GM23338 (cell line): Measurements from ENCODE around the gene NHLH1. TPM values are rescaled to one million over a fixed set of nuclear protein-coding genes. Genes with fewer than 3 reads are reported as not detected.
A peak's percentile ranks its signal among the peaks of the same experiment; 100 is the strongest.

Experiments
- ATAC-seq: fragments of 200-7000 bp; cut with Tn5 transposase; 3 replicates; pipeline ENCODE4 v1.9.1; 2020
- DNase-seq: peaks from one replicate; pipeline ENCODE4 v3.0.0-alpha.2; 2015; ENCODE audit warnings: low spot score
- H2AFZ ChIP-seq: fragments of 200-600 bp; sonication (generic); 2 replicates; pipeline ENCODE4 v1.8.0; 2016; ENCODE audit warnings: antibody characterized with exemption, mild to moderate bottlenecking, moderate library complexity
- H3F3A ChIP-seq: fragments of 200-600 bp; sonication (generic); replicated peaks from 2 replicates; pipeline ENCODE4 v1.8.0; 2017; ENCODE audit warnings: antibody characterized with exemption, mixed run types, low read depth
- H3K27ac ChIP-seq: fragments of 200-600 bp; sonication (generic); 2 replicates; pipeline ENCODE4 v1.6.1; 2016; ENCODE audit warnings: low read depth
- H3K27me3 ChIP-seq: fragments of 200-600 bp; sonication (generic); 2 replicates; pipeline ENCODE4 v1.8.0; 2016; ENCODE audit warnings: mild to moderate bottlenecking, mixed run types, moderate library complexity; ENCODE audit not compliant: insufficient read depth
- H3K36me3 ChIP-seq: fragments of 200-600 bp; sonication (generic); 2 replicates; pipeline ENCODE4 v1.8.0; 2016; ENCODE audit warnings: mild to moderate bottlenecking; ENCODE audit not compliant: insufficient read depth
- H3K4me1 ChIP-seq: fragments of 200-600 bp; sonication (generic); 2 replicates; pipeline ENCODE4 v1.8.0; 2016; ENCODE audit warnings: mild to moderate bottlenecking, moderate library complexity; ENCODE audit not compliant: insufficient read depth
- H3K4me2 ChIP-seq: fragments of 200-600 bp; sonication (generic); 2 replicates; pipeline ENCODE4 v1.7.1; 2017; ENCODE audit warnings: mixed run types
- H3K4me3 ChIP-seq: fragments of 200-600 bp; sonication (generic); 2 replicates; pipeline ENCODE4 v1.6.1; 2016; ENCODE audit warnings: mixed run types
- H3K79me2 ChIP-seq: fragments of 200-600 bp; sonication (generic); replicated peaks from 2 replicates; pipeline ENCODE4 v1.8.0; 2017; ENCODE audit warnings: mild to moderate bottlenecking; ENCODE audit not compliant: insufficient read depth
- H3K9me2 ChIP-seq: fragments of 200-600 bp; sonication (generic); 2 replicates; pipeline ENCODE4 v1.8.0; 2017; ENCODE audit not compliant: insufficient read depth
- H4K20me1 ChIP-seq: fragments of 200-600 bp; sonication (generic); replicated peaks from 2 replicates; pipeline ENCODE4 v1.8.0; 2017; ENCODE audit warnings: mild to moderate bottlenecking; ENCODE audit not compliant: insufficient read depth
- H3K27ac Mint-ChIP-seq: 2 replicates; pipeline ENCODE4 v1.8.0; 2020; ENCODE audit warnings: inconsistent platforms, mild to moderate bottlenecking, moderate library complexity, mixed read lengths
- H3K27me3 Mint-ChIP-seq: 3 replicates; pipeline ENCODE4 v1.8.0; 2022; ENCODE audit warnings: low read depth, mild to moderate bottlenecking, moderate library complexity, mixed read lengths, inconsistent platforms; ENCODE audit not compliant: insufficient read depth, poor library complexity
- H3K36me3 Mint-ChIP-seq: 3 replicates; pipeline ENCODE4 v1.8.0; 2021; ENCODE audit warnings: low read depth, mild to moderate bottlenecking, inconsistent platforms, moderate library complexity, mixed read lengths
- H3K4me1 Mint-ChIP-seq: 3 replicates; pipeline ENCODE4 v1.8.0; 2020; ENCODE audit warnings: mild to moderate bottlenecking, inconsistent platforms, mixed read lengths
- H3K4me3 Mint-ChIP-seq: 3 replicates; pipeline ENCODE4 v1.8.0; 2021; ENCODE audit warnings: moderate library complexity, mild to moderate bottlenecking, inconsistent platforms, mixed read lengths
- H3K9me3 Mint-ChIP-seq: 3 replicates; pipeline ENCODE4 v1.8.0; 2020; ENCODE audit warnings: moderate library complexity, mild to moderate bottlenecking, inconsistent platforms, mixed read lengths
- CREB1 ChIP-seq: fragments of 250-450 bp; sonication (Bioruptor Pico); IDR thresholded peaks from 2 replicates; pipeline ENCODE4 v1.5.0; 2020; ENCODE audit warnings: low read depth, mild to moderate bottlenecking, moderate library complexity
- CTCF ChIP-seq, 2 experiments: fragments of 200-600 bp in 1 of 2; sonication (generic) in 1 of 2; conservative IDR thresholded peaks; 2 replicates each; pipeline versions ENCODE4 v1.5.1 to v1.6.1; 2016 to 2017; ENCODE audit warnings: antibody characterized with exemption in 2 of 2, low read depth in 2 of 2, mild to moderate bottlenecking in 2 of 2, moderate library complexity in 1 of 2
- ETS1 ChIP-seq: IDR thresholded peaks from 2 replicates; pipeline ENCODE4 v1.6.1; 2016; ENCODE audit warnings: antibody characterized with exemption
- EZH2 ChIP-seq: fragments of 200-600 bp; sonication (generic); IDR thresholded peaks from one replicate; pipeline ENCODE4 v1.8.0; 2017; ENCODE audit warnings: antibody characterized with exemption, mild to moderate bottlenecking, low read depth; ENCODE audit not compliant: unreplicated experiment
- EZH2phosphoT487 ChIP-seq: fragments of 200-600 bp; sonication (generic); IDR thresholded peaks from one replicate; pipeline ENCODE4 v1.8.1; 2018; ENCODE audit warnings: antibody characterized with exemption; ENCODE audit not compliant: unreplicated experiment
- JUNB ChIP-seq: IDR thresholded peaks from one replicate; pipeline ENCODE4 v1.6.1; 2016; ENCODE audit warnings: antibody characterized with exemption; ENCODE audit not compliant: unreplicated experiment
- POLR2AphosphoS5 ChIP-seq: IDR thresholded peaks from 2 replicates; pipeline ENCODE4 v1.6.1; 2016; ENCODE audit warnings: antibody characterized with exemption, low read depth
- REST ChIP-seq: IDR thresholded peaks from one replicate; pipeline ENCODE4 v1.6.1; 2018; ENCODE audit warnings: antibody characterized with exemption; ENCODE audit not compliant: unreplicated experiment
- ZNF114 ChIP-seq: fragments of 250-450 bp; sonication (Bioruptor Pico); IDR thresholded peaks from 2 replicates; pipeline ENCODE4 v1.5.0; 2020; ENCODE audit warnings: mild to moderate bottlenecking, moderate library complexity
- polyA plus RNA-seq: library from polyadenylated mRNA; unstranded; fragments of >200 nt; fragmentation: Nextera tagmentation; extraction: Ambion mirVana; gene quantifications from 2 replicates; pipeline ENCODE4 v1.2.1, GENCODE V29; 2016
- total RNA-seq: library from RNA; depleted of rRNA; stranded (reverse); fragments of >200 nt; shearing (Covaris generic); gene quantifications from 2 replicates; pipeline ENCODE4 v1.2.3, GENCODE V29; 2014

Gene NHLH1
- total and polyA plus RNA-seq, 2 experiments from 2014 or later: 0.69 to 0.89 TPM

- peaks cover 17% of the 10 kb centered on the region; the same call in 1 of the 2 replicates for H4K20me1 ChIP-seq
- TF ChIP-seq CTCF (conservative IDR thresholded peaks at IDR 0.05; ENCODE audit: low read depth in 2 of 2): no peak
- no peak for TF ChIP-seq JUNB
- TF ChIP-seq POLR2AphosphoS5: no peak
- no peak for TF ChIP-seq EZH2phosphoT487
- no peak for TF ChIP-seq ZNF114 (CRISPR knock-in tag)
- TF ChIP-seq EZH2: no peak
- no peak for TF ChIP-seq REST
- TF ChIP-seq ETS1: no peak
- H3K4me1 ChIP-seq: peaks cover 60% of the 10 kb centered on the region
- DNase-seq (no peak), ATAC-seq (no peak)
- no peaks in the 10 kb centered on the region for H3K9me3 Mint-ChIP-seq
- no peaks in the 10 kb centered on the region for H3K9me2 ChIP-seq
- H3K36me3 ChIP-seq: no peaks in the 10 kb centered on the region
- peaks cover 12% of the 10 kb centered on the region for H3K27me3 Mint-ChIP-seq
- H3K4me1 Mint-ChIP-seq: peaks cover 78% of the 10 kb centered on the region
- H3K4me2 ChIP-seq: peak overlapping the region; percentile 100
- H2AFZ ChIP-seq: no peak overlapping the region
- H3K4me3 ChIP-seq: peak overlapping the region; percentile 99; the same call in 1 of the 2 replicates
- no peaks in the 10 kb centered on the region for H3K27me3 ChIP-seq
- H3K27ac Mint-ChIP-seq: no peak overlapping the region
- peak overlapping the region; percentile 81; the same call in 2 of the 3 replicates for H3K4me3 Mint-ChIP-seq
- H3K79me2 ChIP-seq: peaks cover 77% of the 10 kb centered on the region
- peaks cover 16% of the 10 kb centered on the region for H3K36me3 Mint-ChIP-seq
- H3K27ac ChIP-seq: 0 out of 2 replicates have a peak overlapping the region, but pooled peaks have one; percentile 19
- H3F3A ChIP-seq: peaks cover 12% of the 10 kb centered on the region; the same call in 1 of the 2 replicates
These were observed 36.4 kb downstream of the NHLH1 start for GRCh38 chr1:160403244-160403643.

GRCh38 chr1:160404094-160404493 is 37.2 kb downstream of the NHLH1 start:
- Histone ChIP-seq H3K4me2 (peak overlapping the region; percentile 100; the same call in 1 of the 2 replicates), H3K4me1 (peaks cover 56% of the 10 kb centered on the region), H3K9me2 (no peaks in the 10 kb centered on the region), H2AFZ (no peak overlapping the region), H3K36me3 (no peaks in the 10 kb centered on the region), H3K4me3 (no peak overlapping the region), H3K27me3 (no peaks in the 10 kb centered on the region), H3F3A (0 out of 2 replicates have a peak, but pooled peaks cover 7% of the 10 kb centered on the region), H4K20me1 (peaks cover 17% of the 10 kb centered on the region; the same call in 1 of the 2 replicates), H3K79me2 (peaks cover 85% of the 10 kb centered on the region), H3K27ac (peak overlapping the region; percentile 45; the same call in 1 of the 2 replicates)
- Mint-ChIP-seq H3K4me1 (peaks cover 76% of the 10 kb centered on the region), H3K9me3 (no peaks in the 10 kb centered on the region), H3K27me3 (peaks cover 15% of the 10 kb centered on the region), H3K36me3 (peaks cover 16% of the 10 kb centered on the region), H3K27ac (peak overlapping the region; percentile 59; the same call in 1 of the 2 replicates), H3K4me3 (no peak overlapping the region; the same call in 2 of the 3 replicates)
- ATAC-seq (no peak), DNase-seq (no peak)
- no peak for TF ChIP-seq CREB1 (CRISPR knock-in tag)
- TF ChIP-seq REST: no peak
